ENCODE data around the gene FAM149A. TPM values are rescaled to one million over a fixed set of nuclear protein-coding genes. Genes with fewer than 3 reads are reported as not detected.
A peak's percentile ranks its signal among the peaks of the same experiment; 100 is the strongest.

The FAM149A gene
- total and polyA plus RNA-seq, 2 experiments from 2014 or later: 6.9 to 7.0 TPM

GRCh38 chr4:186166852-186167512, 62.5 kb downstream of the FAM149A start:
- no peak for TF ChIP-seq CTCF (IDR thresholded peaks at IDR 0.05; ENCODE audit: poor library complexity)
- WGBS (ENCODE audit: low lambda C conversion rate, missing lambda C conversion rate): 88% methylated on average over 15 of the region's 15 CpGs
- Histone ChIP-seq H4K20me1 (ENCODE audit: insufficient read depth, poor library complexity, severe bottlenecking) (no peaks in the 10 kb centered on the region), H3K4me3 (no peak overlapping the region), H3K36me3 (replicated peaks; ENCODE audit: insufficient read depth, low read depth) (no peaks in the 10 kb centered on the region), H3K4me2 (no peak overlapping the region), H3K4me1 (ENCODE audit: insufficient read depth) (no peaks in the 10 kb centered on the region), H3K9me3 (ENCODE audit: low read depth) (no peaks in the 10 kb centered on the region), H3K9me2 (replicated peaks; ENCODE audit: insufficient read depth) (no peaks in the 10 kb centered on the region), H2AFZ (no peak overlapping the region), H3K27ac (no peak overlapping the region), H3K79me2 (no peaks in the 10 kb centered on the region), H3K27me3 (no peaks in the 10 kb centered on the region)
- DNase-seq (ENCODE audit: low spot score): peak; percentile 5

GRCh38 chr4:186167605-186168004, 63.1 kb downstream of the FAM149A start:
- H3K9me2 ChIP-seq (replicated peaks; ENCODE audit: insufficient read depth): no peaks in the 10 kb centered on the region
- no peak overlapping the region for H2AFZ ChIP-seq
- H3K27me3 ChIP-seq: no peaks in the 10 kb centered on the region
- 84% methylated on average over 5 of the region's 5 CpGs for WGBS (ENCODE audit: low lambda C conversion rate, missing lambda C conversion rate)
- H3K36me3 ChIP-seq (replicated peaks; ENCODE audit: insufficient read depth, low read depth): no peaks in the 10 kb centered on the region
- no peaks in the 10 kb centered on the region for H4K20me1 ChIP-seq (ENCODE audit: insufficient read depth, poor library complexity, severe bottlenecking)
- no peak overlapping the region for H3K27ac ChIP-seq
- H3K4me1 ChIP-seq (ENCODE audit: insufficient read depth): no peaks in the 10 kb centered on the region
- H3K4me3 ChIP-seq: no peak overlapping the region
- no peaks in the 10 kb centered on the region for H3K79me2 ChIP-seq
- peak; percentile 1 for DNase-seq (ENCODE audit: low spot score)
- no peak overlapping the region for H3K4me2 ChIP-seq
- TF ChIP-seq CTCF (IDR thresholded peaks at IDR 0.05; ENCODE audit: poor library complexity) (no peak), EZH2phosphoT487 (IDR thresholded peaks at IDR 0.05; ENCODE audit: low read depth, severe bottlenecking, unreplicated experiment) (no peak), EZH2 (IDR thresholded peaks at IDR 0.05; ENCODE audit: borderline replicate concordance) (no peak)
- H3K9me3 ChIP-seq (ENCODE audit: low read depth): no peaks in the 10 kb centered on the region

GRCh38 chr4:186168750-186169149, 64.2 kb downstream of the FAM149A start:
- H3K27me3 ChIP-seq: no peaks in the 10 kb centered on the region
- H4K20me1 ChIP-seq (ENCODE audit: insufficient read depth, poor library complexity, severe bottlenecking): no peaks in the 10 kb centered on the region
- peak; percentile 3 for DNase-seq (ENCODE audit: low spot score)
- no peak overlapping the region for H3K4me2 ChIP-seq
- no peaks in the 10 kb centered on the region for H3K36me3 ChIP-seq (replicated peaks; ENCODE audit: insufficient read depth, low read depth)
- no peaks in the 10 kb centered on the region for H3K4me1 ChIP-seq (ENCODE audit: insufficient read depth)
- H3K9me2 ChIP-seq (replicated peaks; ENCODE audit: insufficient read depth): no peaks in the 10 kb centered on the region
- 92% methylated on average over 9 of the region's 9 CpGs for WGBS (ENCODE audit: low lambda C conversion rate, missing lambda C conversion rate)
- TF ChIP-seq EZH2phosphoT487 (IDR thresholded peaks at IDR 0.05; ENCODE audit: low read depth, severe bottlenecking, unreplicated experiment) (no peak), EZH2 (IDR thresholded peaks at IDR 0.05; ENCODE audit: borderline replicate concordance) (no peak), CTCF (IDR thresholded peaks at IDR 0.05; ENCODE audit: poor library complexity) (no peak)
- H3K79me2 ChIP-seq: no peaks in the 10 kb centered on the region
- H3K27ac ChIP-seq: no peak overlapping the region
- H2AFZ ChIP-seq: no peak overlapping the region
- no peaks in the 10 kb centered on the region for H3K9me3 ChIP-seq (ENCODE audit: low read depth)
- no peak overlapping the region for H3K4me3 ChIP-seq

All from hepatocyte (in vitro differentiated cells).